Measurements from ENCODE around the gene GRIA3.

DNA sequence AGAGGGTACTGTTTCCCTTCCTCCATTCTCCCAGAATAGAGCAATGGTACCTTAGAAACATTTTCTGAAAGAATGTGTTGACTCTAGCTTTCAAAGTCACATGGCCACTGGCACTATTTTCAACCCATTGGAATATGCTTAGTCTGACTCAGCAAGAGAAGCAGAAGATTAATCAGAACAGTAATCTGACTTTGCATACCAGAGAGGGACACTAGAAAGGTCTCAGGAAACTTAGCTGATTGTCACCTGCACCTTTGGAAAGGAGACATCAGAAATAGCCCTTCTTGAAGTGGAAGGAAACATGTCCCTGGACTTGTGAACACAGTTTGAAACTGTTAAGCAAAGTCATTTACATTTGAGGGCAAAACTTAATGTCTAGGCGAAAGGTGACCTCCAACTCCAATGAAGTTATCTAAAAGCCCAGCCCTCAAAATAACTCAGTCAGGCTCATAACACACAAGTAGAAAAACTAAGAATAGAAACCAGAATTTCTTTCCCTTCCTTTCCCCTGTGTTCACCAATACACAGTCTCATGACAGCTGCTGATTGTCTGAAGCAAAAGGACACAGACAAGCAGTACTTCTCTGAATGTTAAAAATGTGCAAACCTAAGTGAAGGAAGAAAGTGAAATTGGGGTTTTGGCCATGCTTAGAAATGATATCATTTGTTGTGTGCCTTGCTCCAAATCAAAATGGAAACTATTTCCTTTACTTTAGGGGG lies 270.8 kb downstream of the GRIA3 start:
- TF ChIP-seq GATA2 (IDR thresholded peaks at IDR 0.05; ENCODE audit: low read depth, low read length) (no peak), GATA3 (IDR thresholded peaks at IDR 0.05; ENCODE audit: low read depth, low read length) (no peak)

Measured in SH-SY5Y (cell line).